ENCODE data around the gene SLC7A1.

SLC7A1 gene

DNA sequence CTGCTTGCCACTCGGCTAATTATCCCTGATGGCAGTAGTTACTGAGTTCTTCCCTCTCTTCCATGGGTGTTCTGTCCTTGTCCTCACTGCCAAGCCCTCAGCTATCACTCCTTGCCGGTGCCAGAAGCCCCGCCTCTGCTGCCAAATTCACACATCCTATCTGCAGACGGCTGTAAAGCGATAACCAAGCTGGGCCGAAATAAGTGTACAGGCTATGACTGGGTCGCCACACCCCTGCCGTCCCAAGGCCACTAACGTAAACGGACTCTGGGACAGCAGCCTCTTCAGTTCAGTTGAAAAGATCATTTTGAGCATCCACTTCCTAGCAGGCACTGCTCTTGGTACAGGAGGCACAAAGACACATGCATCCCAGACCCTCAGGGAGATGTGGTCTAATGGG lies 13.3 kb downstream of the SLC7A1 start:
- no peak for DNase-seq

DNA sequence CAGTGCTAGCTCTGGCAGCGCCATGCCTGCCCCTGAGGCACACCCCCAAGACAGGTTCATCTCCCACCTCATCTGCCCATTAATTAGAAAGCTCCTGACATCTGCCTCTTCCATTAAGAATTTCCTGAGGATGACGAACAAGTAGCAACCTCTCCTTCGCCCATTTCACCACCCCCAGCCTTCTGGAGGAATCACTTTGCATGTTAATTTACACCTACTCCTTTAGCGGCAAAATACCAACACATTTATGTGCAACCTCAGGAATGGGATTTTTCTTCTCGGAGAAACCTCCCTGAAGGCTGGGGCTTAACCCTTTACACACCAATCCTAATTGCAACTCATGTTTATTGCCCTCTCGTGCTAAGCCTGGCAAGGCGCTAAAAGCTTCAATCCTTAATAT lies 13.8 kb downstream of the SLC7A1 start:
- DNase-seq, result no peak

DNA sequence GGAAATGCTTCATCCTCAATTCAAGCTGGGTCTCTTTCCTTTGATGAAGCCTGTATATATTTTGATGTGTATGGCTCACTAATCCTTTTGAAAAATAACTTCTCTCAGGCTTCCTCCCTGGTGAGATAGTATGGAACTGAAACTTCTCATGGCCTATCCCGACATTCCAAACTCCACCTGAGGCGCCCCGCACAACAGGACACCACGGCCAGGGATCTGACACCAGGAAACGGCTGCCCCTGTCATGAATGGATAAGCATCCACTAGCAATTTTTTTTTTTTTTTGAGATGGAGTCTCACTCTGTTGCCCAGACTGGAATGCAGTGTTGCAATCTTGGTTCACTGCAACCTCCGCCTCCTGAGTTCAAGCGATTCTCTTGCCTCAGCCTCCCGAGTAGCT lies 16.4 kb downstream of the SLC7A1 start:
- no peak for DNase-seq

DNA sequence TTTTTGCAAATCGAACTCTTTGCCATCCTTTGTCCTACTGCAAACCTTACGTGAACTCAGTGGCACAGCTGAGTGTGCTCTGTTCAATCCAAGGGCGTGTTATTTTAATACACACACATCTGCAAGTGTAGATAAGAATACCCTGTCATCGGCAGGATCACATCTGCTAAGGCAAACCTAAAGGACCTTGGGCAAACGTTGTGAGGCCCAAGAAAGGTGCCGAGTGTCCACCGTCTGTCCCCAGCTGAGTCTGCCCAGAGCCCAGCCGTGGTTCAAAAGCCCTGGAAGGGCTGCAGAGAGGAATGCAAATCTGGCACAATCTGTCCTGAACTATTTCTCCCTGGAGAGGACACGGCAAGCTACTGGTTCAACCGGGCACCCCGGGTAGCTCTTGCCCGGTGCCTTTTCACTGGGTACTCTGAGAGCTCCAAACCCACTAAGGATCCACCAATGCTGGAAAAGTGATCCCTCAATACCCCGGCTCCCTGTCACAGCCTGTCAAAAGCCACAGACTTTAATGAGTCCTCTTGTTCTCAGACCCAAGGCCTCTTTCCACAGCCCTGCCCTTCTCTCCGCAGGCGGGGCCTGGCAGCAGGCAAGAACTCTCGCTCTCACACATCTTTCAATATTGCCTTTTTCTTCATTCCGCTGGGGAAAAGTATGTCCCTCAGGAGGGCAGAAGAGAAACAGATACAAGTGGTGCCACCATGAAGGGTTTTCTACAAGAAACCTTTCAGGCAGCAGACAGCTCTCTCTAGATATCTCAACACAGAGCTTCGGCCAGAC lies 17.0 kb downstream of the SLC7A1 start:
- no peak for DNase-seq

DNA sequence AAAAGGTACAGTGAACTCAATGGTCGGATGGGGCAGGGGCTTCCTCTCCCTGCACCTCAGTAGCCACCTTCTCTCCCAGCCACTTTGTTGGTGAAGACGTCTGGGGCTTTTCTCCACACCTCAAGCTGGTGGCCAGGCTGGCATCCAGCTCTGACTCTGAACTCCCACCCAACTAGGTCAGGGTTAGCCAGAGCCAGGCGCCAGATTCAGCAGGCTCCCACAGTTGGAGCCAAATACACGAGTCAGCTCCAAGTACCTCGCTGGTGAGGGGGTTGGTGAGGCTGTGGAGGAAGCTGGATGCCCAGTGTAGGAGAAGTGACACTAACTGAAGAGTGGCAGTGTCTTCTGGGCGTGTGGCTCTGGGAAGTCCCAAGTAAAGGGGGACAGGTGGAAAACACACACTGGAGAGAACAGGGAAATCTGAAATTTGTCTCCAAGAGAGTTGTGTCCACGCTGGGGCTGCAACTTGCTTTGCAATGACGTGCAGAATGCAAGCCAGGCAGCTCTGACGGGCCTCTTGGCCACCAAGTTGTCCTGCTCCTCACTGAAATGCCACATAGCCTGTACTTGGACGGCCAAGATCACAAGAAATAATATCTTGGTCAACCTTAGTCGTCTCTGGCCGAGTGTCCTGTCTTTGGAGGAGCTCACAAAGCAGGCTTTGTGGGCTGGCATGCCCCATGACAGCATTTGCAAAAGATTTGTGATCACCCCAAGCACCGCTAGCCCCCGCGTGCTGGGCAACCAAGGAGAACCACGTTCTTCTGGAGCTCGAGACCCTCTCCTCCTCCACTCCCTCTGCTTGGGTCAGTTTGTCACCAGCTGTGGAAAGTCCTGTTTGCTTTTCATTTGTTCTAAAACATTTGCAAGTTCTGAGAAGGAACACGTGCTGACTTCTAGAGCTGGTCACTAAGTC lies 18.1 kb downstream of the SLC7A1 start:
- no peak for DNase-seq

DNA sequence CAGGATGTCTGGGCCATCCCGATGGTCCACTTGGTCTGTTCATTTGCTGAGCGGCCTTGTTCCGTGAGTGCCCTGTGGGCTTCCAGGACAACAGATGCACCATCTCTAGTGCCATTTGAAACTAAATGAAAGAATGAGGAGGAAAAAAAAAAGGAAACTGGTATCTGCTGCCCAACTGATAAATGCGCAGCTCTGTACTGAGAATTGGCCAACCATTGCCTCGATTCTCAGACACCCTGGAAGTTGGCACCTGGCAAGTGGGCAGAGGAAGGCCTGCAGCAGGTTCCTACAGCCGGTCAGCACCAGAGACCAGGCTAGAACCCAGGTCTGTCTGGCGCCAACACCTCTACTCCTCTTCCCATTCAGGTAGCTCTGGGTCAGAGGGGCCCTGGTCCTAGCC lies 18.9 kb downstream of the SLC7A1 start:
- no peak for DNase-seq

DNA sequence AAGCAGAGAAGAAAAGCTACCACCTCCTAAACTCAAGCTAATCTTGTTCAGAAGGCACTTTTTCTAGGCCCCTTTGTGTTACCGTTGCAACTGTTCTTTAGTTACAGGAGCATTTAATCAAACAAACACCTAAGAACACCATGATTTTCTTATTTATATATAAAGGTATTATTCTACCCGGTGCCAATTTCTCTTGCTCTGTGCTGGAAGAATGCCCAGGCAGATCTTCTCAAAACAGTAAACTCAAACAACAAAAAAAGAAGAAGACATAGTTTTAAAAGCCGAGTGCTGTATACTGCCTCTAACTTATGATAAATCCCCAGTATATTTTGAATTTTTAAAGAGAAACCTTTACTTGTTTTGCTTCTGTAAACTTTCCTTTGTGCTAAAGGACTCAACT lies 20.4 kb downstream of the SLC7A1 start:
- no peak for DNase-seq

DNA sequence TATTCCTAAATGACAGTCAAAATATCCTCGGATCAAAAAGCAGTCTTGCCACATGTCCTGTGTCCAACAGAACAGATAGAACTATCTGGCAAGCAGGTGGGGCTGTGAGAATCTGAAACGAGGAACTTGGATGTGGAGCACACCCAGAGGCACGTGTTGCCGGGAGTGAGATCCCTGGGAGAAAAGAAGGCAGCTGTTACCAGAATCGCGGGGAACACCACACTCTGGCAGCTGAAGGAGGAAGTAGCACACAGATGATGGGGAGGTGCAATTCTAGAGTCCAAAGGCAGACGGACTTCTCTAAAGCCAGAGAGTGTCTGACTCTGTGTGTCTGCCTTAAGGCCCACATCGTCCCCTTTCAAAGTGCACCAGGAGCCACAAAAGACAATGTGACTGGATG lies 22.3 kb downstream of the SLC7A1 start:
- DNase-seq, result no peak

DNA sequence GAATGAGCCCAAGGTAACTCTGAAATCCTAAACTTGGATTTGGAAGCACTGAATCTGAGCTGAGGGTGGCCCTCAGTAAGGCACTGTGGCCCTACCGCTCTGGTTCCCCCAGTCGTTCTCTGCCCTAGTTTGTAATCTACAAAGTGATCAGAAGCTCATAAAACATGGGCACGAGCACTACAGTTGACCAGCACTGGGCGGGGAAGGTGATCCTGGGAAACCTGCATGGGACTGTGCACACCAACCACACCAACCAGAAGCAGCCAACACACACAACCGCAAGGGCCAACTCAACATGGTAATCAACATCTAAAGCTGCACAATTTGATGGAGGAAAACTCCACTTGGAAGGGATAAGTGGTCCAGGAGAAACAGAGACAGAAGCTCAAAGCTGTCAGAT lies 22.9 kb downstream of the SLC7A1 start:
- no peak for DNase-seq

DNA sequence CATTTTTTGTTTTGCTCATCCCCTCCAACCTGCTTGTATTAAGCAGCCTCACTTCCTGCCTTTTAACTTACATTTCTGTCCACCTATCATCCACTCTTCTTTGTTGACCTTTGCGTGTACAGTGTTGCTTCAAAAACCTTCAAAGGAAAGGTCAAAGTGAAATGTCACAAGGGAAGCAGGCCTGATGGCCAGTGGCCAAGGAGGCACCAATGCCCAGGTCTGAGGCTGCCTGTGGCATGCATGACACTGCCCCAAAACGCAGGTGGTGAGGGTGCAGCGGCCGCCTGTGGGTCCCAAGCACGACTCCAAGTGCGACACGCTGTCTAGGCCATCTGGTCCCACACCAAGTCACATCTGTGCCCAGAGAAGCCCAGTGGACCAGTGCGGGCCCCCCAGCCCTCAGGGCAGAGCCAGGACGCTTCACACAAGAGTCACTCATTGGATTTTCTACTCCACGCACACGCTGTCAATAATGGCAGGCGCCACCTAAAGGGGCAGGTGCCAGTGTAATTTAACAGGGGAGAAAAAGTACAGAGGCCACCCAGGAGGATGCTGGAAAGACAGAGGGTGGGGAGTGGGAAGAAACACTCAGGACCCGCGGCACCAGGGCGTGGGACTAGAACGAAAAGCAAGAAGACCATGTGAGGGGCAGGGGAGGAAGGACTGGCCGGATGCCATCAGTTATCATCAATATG lies 23.5 kb downstream of the SLC7A1 start:
- no peak for DNase-seq

DNA sequence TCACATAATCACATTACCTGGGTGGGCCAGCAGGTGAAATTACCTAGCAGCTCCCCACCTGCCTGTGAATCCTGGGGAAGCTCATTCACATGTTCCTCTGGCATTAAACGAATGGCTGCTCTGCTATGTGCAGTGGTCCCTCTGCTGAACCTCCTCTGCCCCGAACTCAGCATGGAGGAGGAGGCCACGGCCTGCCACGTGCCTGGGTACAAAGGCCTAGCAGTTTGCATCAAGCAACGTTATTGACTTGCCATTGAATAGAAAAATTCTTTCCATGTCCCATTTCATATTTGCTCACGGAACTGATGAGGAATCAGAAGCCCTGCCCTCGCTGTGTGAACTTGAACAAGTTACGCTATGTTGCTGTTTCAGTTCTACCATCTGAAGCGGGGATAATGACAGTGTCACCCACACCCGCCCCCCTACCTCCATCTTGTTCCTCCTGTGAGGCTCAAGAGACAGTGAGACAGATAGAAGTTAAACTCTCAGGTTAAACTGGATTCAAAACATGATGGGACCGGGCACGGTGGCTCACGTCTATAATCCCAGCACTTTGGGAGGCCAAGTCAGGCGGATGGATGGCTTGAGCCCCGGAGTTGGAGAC lies 25.3 kb downstream of the SLC7A1 start:
- DNase-seq, result no peak

DNA sequence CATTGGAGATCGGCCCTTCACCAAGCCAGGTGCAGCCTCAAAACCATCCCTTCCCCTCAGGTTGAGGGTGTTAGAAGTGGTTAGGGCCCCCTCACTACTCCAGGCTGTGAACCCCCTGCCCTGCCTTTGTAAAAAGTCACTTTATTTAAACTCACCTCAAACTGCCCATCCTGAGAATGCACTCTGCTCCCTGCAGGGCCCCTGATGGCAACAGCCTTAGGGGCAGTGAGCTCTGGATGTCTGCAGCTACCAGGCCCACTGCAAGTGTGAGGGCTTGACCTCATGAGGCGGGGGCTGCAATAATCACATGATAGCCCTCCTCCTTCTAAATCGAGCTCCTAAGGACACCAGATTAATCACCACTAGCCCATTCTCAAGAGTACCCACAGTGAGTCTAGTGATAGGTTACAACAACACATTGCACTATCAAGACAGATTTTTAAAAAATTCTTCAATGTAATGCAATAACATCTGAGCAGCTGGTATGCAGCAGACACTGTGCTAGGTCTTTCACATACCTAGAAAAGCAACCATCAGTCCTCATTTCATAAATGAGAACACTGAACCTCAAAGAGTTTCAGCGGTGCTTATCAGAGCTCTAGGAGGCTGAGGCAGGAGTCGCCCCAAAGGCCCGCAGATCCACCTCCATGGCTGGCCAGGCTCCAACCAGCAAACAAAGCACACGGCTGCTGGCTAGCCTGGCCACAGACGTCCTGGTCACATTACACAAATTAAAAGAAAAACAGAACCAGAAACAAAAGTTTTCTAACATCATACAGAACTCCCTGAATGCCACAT lies 26.0 kb downstream of the SLC7A1 start:
- no peak for DNase-seq

DNA sequence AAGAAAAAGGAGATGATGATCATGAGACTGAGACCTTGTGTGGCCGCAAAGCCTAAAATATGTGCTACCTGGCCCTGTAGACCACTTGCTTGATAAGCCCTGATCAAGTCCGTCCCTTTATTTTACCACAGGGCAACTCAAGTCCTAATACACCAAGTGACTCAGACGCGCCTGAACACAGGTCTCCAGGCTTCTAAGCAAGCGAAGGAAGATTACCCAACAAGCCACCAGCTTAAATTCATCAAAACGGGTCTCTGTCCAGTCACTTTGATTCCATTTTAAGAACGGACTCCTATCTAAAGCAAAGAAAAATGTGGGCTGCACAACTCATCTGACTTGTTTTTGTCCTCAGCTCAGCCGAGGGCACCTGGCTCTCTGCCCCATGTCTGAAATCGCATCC lies 26.8 kb downstream of the SLC7A1 start:
- DNase-seq, result no peak

DNA sequence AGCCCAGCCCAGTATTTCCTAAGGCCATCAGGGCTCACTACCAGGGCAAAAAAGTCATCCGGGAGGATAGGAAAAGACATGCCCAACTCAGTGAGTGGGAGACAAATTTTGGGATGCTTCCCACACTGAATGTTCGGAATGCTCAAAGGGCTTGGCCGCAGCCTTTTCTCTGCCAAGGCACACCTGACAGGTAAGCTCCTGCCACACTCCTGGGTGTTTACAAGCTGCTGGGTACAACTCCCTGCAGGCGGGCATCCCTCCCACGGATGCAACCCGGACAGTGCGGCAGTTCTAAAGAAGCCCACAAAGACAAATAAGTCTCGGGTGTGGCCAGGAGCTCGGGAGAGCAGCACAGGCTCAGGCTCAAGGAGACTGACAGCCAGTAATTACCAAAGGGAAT lies 28.1 kb downstream of the SLC7A1 start:
- no peak for DNase-seq

DNA sequence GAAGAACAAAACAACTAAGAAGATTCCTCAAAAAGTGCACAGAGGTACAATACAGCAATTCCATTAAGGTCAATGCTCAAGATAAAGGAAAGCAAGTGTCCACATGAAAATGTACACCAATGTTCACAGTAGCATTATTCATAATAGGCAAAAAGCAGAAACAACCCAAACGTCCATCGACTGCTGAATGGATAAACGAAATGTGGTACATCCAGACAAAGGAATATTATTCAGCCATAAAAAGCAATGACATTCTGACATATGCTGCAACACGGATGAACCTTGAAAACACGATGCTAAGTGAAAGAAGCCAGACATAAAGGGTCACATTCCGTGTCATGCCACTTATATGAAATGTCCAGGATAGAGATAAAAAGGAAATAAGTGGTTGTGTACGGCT lies 29.3 kb downstream of the SLC7A1 start:
- DNase-seq, result no peak

DNA sequence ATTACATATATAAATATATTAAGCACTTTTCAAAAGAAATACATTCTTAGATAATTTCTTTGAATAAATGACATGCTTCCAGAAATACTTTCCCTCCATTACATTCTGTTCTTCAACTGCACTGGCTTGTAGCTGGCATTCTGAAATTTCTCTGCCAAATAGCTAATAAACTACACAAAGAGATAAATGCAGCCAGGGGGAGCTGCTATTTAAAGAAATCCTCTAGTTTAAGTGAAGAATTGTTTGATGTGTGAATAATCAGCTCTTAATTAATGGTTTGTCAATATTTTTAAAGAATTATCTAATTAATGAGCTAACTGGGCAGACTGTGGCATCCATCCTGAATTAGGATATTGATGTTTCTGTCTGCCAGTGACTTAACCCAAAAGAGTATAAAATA lies 30.7 kb downstream of the SLC7A1 start:
- DNase-seq, result no peak

DNA sequence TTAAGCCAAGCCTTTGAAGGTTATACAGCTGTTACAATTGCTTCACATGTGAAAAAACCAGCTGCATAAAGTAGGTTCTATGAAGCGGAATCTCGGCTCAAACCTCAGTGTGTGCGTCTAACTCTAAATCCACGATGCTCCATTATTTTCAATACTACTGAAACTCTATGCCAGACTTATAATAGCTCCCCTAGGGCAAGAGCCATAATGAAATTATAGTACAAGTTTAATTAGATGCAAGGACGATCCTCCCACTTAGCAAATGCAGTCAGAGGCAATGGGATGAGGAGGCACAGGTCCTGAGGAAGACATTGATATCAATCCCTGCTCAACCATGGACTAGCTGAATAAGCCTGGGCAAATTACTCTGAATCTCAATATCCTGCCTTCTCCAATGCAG lies 31.1 kb downstream of the SLC7A1 start:
- DNase-seq, result no peak

DNA sequence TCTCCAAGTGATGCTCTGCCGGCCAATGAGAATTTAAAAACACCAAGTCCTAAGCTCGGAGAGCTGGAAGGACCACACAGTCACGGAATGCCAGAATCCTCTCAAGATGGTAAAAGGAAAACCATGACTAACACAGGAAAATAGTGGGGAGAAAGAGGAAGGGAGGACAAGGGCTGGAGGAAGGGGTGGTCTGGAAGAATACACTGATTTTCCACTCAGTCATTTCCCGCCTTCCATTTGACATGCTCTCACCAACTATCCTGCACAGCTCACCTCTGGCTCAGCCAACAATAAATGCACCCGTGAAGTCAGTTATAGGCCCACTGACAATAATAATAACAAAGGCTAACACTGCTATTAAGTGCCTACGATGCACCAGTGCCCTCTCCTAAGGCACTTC lies 31.5 kb downstream of the SLC7A1 start:
- DNase-seq, result no peak

DNA sequence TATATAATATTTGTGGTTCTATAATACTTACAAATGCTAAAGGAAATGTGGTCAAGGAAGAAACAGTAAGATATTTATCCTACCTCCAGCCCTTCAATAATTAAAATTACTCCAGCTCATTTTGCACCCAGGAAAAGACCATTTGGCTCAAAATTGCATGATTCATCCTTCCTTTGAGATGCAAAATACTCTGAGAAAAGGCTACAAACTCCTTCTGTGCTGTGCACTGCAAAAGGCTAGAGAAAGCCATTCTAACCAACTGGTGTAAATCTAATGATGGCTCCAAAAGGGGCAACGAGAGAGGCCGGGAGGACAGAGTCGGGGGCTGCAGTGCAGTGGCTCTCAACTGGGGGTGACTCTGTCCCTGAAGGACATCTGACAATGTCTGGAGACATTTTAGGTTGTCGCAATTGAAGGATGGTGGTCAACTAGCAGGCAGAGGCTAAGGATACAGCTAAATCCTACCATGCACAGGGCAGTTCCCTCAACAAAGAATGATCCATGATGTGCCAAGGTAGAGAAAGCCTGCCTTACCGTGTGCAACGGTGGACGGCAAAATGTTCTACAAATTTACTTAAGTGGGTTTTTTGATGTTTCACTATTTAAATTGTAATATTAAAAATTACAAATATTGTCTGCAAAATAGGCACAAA lies 32.6 kb downstream of the SLC7A1 start:
- DNase-seq, result no peak

DNA sequence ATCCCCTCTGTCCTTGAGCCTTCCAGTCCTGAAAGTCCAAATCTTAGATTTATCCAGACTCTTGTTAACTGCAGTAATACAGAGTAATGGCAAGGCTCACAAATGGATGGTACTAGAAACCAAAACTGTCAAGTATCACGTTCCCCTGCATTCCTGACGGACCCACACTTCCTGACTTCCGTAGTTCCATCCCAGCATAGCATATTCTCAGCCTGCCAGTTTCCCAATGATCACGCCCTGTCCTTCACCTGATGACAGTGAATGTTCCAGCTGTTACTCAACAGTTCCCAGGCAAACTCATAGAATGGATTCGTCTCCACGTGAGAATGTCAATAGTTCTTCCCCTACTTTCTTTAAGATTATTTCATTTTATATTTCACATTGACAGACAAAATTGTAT lies 33.6 kb downstream of the SLC7A1 start:
- DNase-seq, result no peak

DNA sequence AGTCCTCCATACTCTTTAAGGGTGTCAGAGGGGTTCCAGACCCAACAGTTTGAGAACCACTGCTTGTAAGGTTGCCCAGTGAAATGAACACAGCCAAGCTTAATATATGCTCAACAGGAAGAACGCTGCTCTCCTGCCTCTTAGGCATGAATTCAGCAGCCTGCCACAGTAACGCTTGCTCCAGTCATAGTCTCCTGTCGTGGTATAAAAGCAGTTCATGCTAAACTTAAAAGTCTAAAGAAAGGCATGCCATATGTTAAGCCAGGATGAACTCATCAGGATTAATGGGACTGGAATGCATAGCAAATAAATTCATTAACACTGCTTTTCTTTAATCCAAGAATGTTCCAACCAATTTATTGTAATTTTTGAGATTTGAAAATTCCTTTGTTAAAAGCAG lies 38.7 kb downstream of the SLC7A1 start:
- no peak for DNase-seq

DNA sequence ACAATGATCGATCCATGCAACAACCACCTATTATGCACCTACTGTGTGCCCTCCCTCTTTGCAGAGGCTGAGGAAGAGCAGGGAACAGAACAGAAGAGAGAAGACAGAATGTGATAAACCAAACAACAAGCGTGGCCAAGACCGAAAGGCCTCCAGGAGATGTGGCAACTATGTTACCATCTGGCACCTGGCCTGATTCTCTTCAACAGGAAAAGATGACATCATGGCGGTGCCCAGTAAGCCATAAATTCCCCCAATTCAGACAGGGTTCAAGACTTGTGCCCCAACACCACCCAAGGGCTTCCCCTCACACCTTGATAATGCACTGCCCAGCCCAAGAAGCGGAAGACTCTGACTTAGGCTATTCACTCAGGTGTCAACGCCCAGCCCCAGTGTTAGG lies 44.3 kb downstream of the SLC7A1 start:
- DNase-seq, result no peak
